ENCODE results near the gene C22orf39.

DNA sequence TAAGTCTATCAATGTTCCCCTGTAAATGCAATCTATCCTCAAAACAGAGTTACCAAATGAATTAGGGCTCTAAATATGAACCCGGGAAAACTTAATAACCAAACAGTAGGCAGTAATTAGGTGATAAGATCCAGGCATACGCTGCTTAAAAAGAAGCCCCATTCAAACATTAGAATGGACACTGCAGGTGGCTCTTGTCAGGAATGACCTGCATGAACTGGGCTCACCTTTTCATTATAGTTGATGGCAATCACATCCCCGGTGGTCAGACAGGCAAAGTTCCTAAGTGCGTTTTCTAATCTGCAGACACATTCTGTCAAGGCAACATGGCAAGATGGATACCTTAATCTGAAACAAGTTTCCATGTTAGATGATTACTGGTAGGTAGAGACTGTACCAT is 17.5 kb upstream of the C22orf39 start:
- TF ChIP-seq POLR2A (IDR thresholded peaks at IDR 0.05; ENCODE audit: low read depth, low read length): no peak
- no peak for TF ChIP-seq POLR2AphosphoS5 (IDR thresholded peaks at IDR 0.05; ENCODE audit: low read depth, low read length)
- no peak for TF ChIP-seq TAF1 (IDR thresholded peaks at IDR 0.05; ENCODE audit: low read depth, low read length)
- TF ChIP-seq POU2F2 (IDR thresholded peaks at IDR 0.05; ENCODE audit: low read depth, low read length): no peak
